NCI-H2227 (cell line): ENCODE data around the gene PLEKHA5.
A peak's percentile ranks its signal among the peaks of the same experiment; 100 is the strongest.
"Not testable (repeated sequence)": the region's sequence is repeated elsewhere in the genome, so short reads cannot be mapped to it uniquely, and the experiment has no call there.

Source experiments
- DNase-seq: peaks from one replicate; lab custom pipeline; 2025; ENCODE audit not compliant: unreplicated experiment; lab: John Stamatoyannopoulos, UW

PLEKHA5 gene

DNA sequence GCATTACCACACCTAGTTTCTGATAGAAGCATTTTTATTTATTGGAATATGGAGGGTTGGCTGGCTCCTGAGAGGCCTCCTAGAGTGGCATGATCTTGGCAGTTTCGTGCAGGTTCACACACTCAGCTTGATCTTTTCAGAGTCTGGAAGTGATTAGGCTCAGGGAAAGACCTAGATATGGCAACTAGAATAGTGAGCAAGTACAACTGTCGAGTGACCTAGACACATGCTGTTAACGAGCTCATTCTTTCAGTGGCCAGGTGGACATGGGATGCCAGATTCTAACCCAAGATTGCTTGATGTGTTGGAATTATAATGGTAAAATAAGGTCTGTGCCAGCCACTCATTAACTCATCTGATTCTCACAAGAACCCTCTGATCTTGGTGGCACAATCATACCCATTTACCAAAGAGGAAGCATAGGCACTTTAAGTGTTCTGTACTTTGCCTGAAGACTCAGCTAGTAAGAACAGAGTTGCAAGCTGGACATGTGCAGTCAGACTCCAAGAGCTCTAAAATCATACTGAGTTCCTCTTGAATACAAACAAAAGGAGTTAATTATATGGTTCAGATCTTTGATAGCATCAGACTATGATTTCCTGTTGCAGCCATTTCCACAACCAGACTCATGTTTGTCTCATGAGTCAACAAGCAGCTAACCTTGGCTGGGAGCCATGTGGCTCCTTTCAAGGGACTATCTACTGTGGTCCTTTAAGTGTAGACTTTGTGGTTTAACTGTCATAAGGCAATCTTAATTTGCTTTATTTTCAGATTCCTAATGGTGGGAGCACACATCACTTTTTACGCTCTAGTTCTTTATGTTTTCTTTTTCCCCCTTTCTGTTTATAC lies 144.2 kb downstream of the PLEKHA5 start:
- peak; percentile 77 for DNase-seq

DNA sequence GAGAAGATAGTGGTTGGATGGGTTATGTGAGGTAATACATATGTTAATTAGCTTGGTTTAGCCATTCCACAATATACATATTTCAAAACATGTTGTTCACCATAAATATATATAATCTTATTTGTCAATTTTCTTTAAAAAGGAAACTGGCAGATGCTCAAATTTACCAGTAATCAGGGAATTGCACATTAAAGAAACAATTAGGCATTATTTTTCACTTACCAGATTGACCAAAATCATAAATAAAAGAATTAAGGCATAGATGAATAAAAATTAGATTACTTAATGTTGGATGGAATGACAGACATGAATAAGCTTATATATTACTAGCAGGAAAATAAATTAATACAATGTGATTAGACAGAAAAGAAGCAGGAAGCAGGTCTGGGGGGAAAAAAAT lies 147.2 kb downstream of the PLEKHA5 start:
- DNase-seq, result no peak

DNA sequence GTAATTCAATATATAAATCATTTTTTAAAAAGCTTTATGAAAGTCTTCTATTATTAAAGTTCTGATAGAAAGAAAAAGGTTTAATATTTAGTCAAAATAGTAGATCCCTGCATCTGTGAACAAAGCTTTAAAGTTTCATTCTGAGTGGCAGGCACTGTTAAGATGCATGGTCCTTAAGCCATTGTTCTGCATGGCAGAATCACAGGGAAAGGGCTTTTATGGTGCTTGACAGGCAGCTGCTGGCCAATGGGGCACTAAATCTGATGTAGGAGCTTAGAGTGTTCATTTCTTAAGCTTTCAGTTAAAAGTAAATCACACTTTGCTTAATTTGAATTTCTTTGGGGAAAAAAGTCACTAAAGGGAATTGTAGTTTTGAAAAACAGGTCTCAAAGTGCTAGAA lies 148.2 kb downstream of the PLEKHA5 start:
- no peak for DNase-seq

DNA sequence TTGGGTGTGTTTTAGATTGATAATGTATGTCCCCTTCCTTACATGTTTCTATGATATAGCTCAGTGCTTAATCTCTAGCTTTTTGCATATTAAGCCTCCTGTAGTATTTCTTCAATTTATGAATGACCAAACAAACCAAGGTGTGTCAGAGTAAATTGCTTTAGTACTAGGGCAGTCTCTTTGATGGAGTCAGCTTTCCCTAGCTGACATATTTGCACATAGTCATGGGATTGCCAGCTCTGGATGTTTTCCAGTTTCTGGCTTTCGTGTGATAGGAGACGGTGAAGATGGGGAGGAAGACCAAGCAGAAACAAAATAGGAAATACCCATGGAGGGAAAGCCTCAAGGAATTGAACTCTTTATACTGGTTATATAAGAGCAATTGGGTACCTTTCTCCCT lies 148.9 kb downstream of the PLEKHA5 start:
- no peak for DNase-seq

DNA sequence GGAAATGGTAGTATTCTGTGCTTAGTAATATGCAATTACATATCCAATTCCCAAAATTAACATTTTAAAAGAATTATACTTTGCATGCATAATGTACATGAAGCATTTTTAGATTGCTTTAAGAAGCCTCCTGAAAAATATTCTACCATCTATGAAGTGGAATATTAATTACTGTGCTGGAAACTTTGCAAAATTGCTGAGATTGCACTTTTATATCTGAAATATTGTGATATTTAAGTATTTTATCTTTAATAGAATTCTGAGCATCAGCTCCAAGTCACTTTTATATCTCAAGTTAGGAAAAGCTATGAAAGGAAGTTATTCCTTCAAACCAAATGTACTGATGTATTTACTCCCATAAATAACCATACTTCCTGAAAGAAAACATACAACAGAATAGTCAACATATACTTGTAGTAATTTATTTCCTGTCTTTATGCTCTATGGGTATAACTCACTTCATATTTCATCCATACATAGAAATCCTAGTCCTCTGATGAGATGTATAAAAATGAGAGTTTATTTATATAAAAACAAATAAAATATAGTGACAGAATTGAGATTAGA lies 152.7 kb downstream of the PLEKHA5 start:
- DNase-seq, result no peak

DNA sequence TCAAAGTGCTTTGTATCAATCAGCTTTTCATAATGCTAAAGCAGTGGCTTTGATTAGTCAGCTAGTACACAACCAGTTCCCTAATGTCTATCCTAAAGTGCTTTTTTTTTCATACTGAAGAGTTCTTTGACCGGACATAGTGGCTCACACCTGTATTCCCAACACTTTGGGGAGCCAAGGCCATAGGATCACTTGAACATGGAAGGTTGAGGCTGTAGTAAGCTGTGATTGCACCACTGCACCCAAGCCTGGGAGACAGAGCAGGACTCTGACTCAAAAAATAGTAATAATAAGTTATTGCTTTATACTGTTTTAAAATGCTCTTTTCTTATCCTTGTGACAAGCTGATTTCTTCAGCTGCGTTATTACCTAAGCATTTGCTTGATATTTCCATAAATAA lies 155.1 kb downstream of the PLEKHA5 start:
- no peak for DNase-seq

DNA sequence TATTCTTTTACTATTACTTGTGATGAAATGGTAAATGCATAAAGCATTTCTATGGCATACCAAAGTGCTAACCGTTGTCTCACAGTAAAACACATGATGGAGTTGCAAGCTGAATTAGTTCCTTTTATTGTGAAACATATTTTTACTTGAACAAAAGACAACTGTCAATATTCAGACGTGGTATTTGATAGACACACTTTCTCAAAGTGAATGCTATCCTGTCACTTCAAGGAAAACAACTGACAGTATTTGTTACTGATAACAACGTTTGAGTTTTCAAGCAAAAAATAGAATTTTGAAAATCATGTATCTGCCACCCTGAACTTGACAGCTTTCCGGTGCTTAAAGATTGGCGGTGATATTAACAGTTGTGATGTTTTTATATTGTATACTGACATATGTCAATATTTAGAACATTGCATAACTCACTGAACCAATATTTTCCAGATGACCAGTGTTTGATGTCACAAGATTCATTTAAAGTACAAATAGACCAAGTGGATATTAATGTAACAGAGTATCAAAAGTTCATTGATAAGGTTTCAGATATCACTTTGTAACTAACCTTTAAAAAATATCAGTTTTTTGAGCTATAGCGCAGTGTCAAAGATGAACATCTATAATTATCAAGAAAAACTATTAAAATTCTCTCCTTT lies 156.4 kb downstream of the PLEKHA5 start:
- DNase-seq, result no peak

DNA sequence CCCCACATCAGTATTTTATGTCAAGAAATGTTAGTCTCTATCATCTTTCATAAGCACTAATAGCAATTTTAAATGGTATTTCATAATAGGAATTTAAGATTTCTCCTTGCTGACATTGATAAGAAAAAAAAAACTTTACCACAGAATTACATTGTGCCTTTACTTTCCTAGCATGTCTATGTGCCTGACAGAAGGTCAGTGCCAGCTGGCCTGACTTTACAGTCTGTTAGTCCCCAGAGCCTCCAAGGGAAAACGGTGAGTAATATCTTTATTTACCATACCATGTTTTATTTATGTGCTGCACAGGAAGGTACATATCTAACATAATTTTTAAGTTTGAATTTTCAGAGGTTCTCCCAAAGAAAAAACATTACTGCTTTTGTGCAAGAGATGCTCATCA lies 157.8 kb downstream of the PLEKHA5 start:
- DNase-seq, result no peak

DNA sequence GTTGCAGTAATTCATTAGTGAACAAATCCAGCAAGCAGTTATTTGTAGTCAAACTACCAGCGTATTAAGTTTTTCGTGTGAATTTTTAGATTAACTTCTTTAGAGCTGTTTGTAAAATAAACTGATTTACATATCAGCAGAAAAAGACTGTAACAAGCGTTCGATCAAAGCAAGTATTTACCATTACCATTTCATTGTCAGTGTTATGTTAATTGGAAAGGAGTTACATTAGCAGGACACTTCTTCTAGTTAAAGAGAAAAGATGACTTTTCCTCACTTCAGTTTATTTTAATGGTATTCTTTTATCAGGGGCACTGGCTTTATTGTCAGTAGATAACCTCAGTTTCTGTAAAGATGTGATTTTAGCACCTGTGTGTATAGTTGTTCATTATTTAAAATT lies 158.6 kb downstream of the PLEKHA5 start:
- no peak for DNase-seq

DNA sequence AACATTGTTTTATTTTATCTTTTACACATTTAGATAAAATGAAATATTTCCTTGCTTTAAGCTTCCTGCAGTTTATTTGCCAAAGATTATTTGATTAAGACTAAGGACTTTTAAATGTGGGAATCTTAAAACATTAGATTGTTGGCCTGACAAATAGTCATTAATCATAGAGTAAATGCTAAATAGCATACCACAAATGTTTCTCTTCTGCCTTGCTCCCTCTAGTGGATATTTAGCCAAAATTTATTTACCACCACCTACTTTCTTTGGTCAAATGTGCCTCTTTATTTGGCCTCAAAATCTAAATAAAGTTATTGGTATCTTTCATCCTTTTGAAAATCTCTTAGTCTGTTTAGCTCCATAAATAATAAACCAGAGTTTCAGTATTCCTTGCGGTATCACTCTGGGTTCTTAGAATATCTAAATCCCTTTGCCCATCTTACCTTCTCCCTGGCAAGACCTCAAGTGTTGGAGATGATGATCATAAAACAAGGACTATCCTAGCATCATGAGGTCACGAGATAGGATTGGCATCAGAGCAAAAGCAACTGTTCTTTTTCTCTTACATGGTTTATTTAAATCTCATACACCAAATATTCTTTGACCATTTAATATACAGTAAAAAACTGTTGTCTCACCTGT lies 159.2 kb downstream of the PLEKHA5 start:
- peak; percentile 1 for DNase-seq

DNA sequence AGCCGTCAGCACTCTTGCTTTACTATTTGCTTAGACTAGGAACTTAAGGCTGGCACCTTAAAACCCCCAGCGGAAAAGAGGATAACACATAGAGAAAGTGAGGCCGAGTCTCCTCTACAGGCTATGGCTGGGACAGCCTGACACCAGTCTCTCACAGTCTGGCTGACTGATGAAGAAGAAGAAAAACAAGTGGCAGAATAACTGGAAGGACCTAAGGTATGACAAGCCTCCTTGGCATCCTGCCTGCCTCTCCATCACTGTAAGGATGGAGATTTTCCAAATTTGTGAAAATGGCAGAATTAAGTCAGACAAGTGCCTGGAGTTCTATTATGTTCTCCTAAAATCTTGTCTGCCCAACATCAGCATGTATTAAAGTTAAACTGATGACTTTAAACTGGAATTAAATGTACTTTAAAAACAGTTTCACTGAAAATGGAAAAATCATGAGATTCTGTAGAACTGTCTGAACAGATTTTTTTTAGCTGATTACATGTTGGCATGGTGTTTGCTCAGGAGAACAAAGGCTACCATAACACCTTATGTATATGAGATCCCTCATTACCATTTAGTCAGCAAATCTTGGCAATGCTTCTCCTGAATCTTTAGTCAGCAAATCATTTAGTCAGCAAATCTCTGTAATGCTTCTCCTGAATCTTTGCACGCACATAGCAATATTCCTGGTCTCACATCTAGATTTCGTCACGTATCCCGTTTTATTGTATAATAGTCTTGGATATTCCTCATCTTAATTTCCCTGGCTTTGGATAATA lies 169.5 kb downstream of the PLEKHA5 start:
- no peak for DNase-seq

DNA sequence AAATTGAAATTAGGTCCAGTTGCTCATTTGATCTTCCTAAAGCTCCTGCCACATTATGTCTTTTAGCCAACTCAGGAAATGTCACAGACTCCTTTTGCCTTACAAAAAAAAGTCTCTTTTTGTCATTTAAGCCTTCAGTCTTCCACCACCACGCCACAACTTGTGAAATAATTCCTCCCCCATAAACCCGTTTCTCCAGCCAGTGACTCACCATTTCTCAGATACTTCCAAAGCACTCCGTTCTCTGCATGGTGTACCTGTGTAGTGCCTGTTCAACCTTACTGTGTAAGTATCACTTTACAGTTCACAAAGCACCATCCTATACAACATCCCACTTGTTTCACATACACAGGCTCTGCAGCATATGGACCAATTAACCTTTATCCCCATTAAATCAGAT lies 170.2 kb downstream of the PLEKHA5 start:
- no peak for DNase-seq

DNA sequence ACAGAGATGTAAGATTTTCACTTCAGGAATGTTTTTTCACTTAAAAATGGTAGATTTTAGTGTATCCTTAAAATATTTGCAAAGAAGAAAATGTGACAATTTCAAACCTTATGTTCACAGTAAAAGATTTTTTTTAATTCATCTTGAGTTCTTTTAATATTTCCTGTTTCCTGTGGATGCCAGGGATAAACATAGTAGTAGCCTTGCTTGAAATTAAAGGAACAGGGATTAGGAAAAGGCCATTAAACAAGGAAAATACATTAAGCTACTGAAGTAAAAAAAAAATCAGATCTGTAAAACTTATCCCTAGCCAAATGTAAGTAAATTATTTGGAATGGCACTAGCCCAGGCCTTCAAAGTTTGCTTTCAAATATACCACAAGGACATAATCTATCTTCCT lies 171.7 kb downstream of the PLEKHA5 start:
- DNase-seq, result no peak

DNA sequence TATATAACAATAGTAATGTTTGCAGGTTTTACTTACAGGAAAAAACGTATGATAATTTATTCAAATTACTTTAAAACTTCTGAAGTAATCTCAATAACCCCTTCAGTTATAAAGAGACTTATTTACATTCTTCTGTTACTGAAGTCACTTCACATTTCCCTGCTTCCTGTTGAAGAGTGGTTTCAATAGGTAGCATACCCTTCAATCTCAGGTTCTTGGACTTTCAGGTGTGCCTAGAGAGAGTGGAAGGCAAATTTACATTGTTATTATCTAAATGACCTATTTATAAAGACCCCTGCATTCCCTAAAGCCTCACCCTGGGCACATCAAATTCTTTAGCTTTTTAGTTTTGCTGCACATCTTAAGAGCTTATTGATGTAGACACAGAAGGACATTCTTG lies 172.2 kb downstream of the PLEKHA5 start:
- no peak for DNase-seq

DNA sequence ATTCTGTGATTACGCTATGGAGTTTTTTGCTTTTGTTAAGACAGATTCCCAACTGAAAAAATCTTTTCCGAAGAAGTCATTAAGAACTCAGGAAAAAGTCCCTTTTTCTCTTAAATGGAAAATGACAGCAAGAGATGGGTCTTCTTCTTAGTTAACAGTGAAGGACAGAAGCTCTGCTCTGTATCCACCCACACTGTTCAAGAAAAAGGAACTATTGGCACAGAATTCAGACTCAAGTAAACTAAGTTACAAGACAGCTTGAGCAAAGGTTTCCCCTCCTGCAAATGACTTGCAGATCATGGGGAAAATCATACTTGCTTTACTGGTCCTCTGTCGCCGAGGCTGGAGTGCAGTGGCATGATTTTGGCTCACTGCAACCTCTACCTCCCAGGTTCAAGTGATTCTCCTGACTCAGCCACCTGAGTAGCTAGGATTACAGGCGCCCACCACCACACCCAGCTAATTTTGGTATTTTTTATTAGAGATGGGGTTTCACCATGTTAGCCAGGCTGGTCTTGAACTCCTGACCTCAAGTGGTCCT lies 172.6 kb downstream of the PLEKHA5 start:
- no peak for DNase-seq

DNA sequence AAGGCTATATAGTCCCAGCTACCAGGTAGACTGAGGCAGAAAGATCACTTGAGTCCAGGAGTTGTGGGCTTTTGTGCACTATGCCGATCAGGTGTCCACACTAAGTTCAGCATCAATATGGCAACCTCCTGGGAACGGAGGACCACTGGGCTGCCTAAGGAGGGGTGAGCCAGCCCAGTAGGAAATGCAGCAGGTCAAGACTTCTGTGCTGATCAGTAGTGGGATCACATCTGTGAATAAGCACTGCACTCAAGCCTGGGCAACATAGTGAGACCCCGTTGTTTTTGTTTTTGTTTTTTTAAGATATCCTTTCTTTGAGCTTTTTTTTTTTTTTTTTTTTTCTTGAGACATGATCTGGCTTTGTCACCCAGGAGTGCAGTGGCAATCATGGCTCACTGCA lies 174.0 kb downstream of the PLEKHA5 start:
- DNase-seq, result no peak

DNA sequence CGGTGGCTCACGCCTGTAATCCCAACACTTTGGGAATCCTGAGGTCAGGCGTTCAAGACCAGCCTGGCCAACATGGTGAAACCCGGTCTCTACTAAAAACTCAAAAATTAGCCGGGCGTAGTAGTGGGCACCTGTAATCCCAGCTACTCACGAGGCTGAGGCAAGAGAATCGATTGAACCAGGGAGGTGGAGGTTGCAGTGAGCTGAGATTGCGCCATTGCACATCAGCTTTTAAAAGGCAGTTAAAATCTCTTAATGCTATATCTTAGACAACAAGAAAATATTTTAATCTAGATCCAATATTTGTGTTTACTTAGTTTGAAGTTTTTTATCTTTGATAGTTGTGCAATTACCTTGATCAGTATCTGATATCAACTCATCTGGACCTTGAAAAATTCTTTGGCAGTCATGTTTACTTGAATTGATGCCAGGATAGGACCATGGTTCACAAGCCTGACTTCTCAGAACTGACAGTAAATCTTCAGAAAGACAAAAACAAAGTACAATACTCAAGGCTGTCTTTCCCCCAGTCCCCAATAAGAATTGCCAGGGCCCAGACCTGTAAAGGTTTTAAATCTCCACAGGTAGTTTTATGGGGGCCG lies 174.7 kb downstream of the PLEKHA5 start:
- DNase-seq, result no peak

DNA sequence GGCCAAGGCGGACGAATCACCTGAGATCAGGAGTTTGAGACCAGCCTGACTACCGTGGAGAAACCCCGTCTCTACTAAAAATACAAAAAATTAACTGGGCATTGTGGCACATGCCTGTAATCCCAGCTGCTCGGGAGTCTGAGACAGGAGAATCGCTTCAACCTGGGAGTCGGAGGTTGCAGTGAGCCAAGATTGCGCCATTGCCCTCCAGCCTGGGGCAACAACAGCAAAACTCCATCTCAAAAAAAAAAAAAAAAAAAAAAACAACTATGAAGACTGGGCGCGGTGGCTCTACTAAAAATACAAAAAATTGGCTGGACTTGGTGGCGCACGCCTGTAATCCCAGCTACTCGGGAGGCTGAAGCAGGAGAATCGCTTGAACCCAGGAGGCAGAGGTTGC lies 176.1 kb downstream of the PLEKHA5 start:
- DNase-seq, result not testable (repeated sequence)

DNA sequence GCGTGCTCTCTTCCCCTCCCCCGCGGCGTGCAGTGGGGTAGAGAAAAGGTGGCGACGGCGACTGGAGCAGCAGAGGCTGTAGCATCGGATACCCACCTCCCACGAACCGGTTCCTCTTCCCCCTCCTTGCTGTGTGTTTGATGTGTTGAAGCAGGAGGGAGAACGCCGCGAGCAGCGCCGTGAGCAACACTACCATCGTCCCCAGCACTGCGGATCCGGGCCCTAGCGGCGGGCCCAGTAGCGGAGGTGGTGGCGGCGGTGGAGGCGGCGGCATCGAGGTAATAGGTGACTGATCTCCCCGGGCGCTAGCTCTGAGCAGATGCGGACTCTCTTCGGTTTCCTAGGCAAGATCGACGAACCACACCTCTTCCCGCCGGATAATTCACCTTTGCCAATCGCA lies 176.8 kb downstream of the PLEKHA5 start:
- no peak for DNase-seq

DNA sequence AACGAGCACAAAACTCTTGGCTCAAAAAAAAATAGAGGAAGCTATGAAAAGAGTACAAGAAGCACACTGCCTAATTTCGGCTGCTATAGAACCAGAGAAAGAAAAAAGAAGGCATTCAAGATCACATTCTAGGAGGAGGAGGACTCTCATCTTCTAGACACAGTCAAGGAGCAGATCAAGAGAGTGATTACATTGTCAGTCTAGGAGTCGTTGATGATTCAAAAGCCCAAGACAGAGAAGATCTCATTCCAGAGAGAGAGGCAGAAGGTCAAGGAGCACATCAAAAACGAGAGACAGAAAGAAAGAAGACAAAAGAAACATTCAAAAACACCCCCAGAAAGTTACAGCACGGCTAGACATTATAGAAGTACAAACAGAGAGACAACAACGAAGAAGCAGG lies 177.9 kb downstream of the PLEKHA5 start:
- DNase-seq, result no peak
